HEK293T (cell line): ENCODE data around the gene DAP.
A peak's percentile ranks its signal among the peaks of the same experiment; 100 is the strongest.

Experiments
- CTCF ChIA-PET: fragments of 350-600 bp; formaldehyde crosslinking; extraction: SDS; loops from one replicate; lab custom pipeline; 2021; ENCODE audit warnings: antibody characterized with exemption, inconsistent platforms; lab: Yijun Ruan, JAX
- POLR2A ChIA-PET: fragments of 350-600 bp; formaldehyde crosslinking; extraction: SDS; loops from one replicate; lab custom pipeline; 2020; ENCODE audit warnings: antibody characterized with exemption, inconsistent platforms; lab: Yijun Ruan, JAX
- DNase-seq: peaks from one replicate; pipeline ENCODE4 v3.0.0; 2012; ENCODE audit warnings: mixed read lengths; ENCODE audit errors: extremely low spot score
- ARNT ChIP-seq: fragments of 450-650 bp; IDR thresholded peaks from 2 replicates; pipeline ENCODE4 v1.6.1; 2017; ENCODE audit warnings: mild to moderate bottlenecking
- BHLHE40 ChIP-seq: fragments of 450-650 bp; IDR thresholded peaks from 2 replicates; pipeline ENCODE4 v1.6.1; 2016; ENCODE audit warnings: mild to moderate bottlenecking, moderate library complexity, borderline replicate concordance
- CTBP1 ChIP-seq: fragments of 450-650 bp; IDR thresholded peaks from 2 replicates; pipeline ENCODE4 v1.6.1; 2016; ENCODE audit warnings: borderline replicate concordance
- ELF4 ChIP-seq: fragments of 450-650 bp; IDR thresholded peaks from 2 replicates; pipeline ENCODE4 v1.6.1; 2017; ENCODE audit warnings: antibody characterized with exemption
- FOXA1 ChIP-seq: fragments of 450-650 bp; IDR thresholded peaks from 2 replicates; pipeline ENCODE4 v1.6.1; 2016; ENCODE audit warnings: mild to moderate bottlenecking
- FOXK2 ChIP-seq: fragments of 450-650 bp; IDR thresholded peaks from 2 replicates; pipeline ENCODE4 v1.6.1; 2016; ENCODE audit warnings: mild to moderate bottlenecking
- FOXM1 ChIP-seq: fragments of 450-650 bp; IDR thresholded peaks from 2 replicates; pipeline ENCODE4 v1.6.1; 2017; ENCODE audit warnings: mild to moderate bottlenecking, borderline replicate concordance
- HDGF ChIP-seq: fragments of 450-650 bp; IDR thresholded peaks from 2 replicates; pipeline ENCODE4 v1.6.1; 2017; ENCODE audit warnings: antibody characterized with exemption, borderline replicate concordance
- L3MBTL2 ChIP-seq: fragments of 450-650 bp; conservative IDR thresholded peaks from 2 replicates; pipeline ENCODE4 v1.6.1; 2016; ENCODE audit warnings: mild to moderate bottlenecking
- LEF1 ChIP-seq: fragments of 450-650 bp; IDR thresholded peaks from 2 replicates; pipeline ENCODE4 v1.6.1; 2017; ENCODE audit warnings: mild to moderate bottlenecking, borderline replicate concordance
- NFRKB ChIP-seq: fragments of 450-650 bp; IDR thresholded peaks from 2 replicates; pipeline ENCODE4 v1.6.1; 2016; ENCODE audit warnings: mild to moderate bottlenecking, moderate library complexity
- SP1 ChIP-seq: fragments of 450-650 bp; IDR thresholded peaks from 2 replicates; pipeline ENCODE4 v1.6.1; 2017
- SUZ12 ChIP-seq: fragments of 450-650 bp; IDR thresholded peaks from 2 replicates; pipeline ENCODE4 v1.6.1; 2016; ENCODE audit warnings: mild to moderate bottlenecking
- TARDBP ChIP-seq: fragments of 450-650 bp; IDR thresholded peaks from 2 replicates; pipeline ENCODE4 v1.6.1; 2016
- ZNF384 ChIP-seq: fragments of 450-650 bp; IDR thresholded peaks from 2 replicates; pipeline ENCODE4 v1.6.1; 2016
- TF ChIP-seq, protein P1 (sequence below): fragments of 450-650 bp; IDR thresholded peaks from 2 replicates; pipeline ENCODE4 v1.6.1; 2016

Gene DAP

DNA sequence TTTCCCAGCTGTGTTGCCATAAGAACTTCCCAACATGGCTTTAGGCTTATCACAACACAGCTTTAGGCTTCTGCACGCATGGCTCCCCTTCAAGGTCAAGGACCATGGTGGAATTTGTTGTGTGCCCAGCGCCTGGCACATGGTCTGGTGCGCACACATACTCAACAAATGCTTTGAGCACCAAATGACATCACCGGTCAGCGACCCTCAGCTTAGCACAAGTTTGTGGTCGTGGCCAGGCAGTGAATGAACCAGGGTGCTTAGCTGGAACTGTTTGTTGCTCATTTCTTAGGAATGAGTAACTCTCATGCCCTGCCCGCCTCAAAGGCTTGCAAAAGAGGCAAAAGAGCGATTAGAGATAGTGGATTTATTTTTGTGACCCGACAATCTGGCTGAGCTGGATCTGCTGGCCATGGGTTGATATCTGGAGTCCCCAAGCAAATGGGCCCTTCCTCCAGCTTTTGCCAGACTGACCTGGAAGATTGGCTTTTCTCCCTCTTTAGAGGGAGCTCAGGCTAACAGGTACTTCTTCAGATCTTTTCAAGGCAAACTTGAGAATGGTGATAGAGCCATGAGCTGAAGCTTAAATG is 58.9 kb downstream of the DAP start:
- no peak for DNase-seq
- POLR2A ChIA-PET, result no interaction called here
- TF ChIP-seq FOXK2, result no peak
- TF ChIP-seq TARDBP, result no peak
- TF ChIP-seq ELF4, result no peak
- TF ChIP-seq FOXM1, result no peak
- TF ChIP-seq FOXA1, result no peak
- TF ChIP-seq, protein P1, sequence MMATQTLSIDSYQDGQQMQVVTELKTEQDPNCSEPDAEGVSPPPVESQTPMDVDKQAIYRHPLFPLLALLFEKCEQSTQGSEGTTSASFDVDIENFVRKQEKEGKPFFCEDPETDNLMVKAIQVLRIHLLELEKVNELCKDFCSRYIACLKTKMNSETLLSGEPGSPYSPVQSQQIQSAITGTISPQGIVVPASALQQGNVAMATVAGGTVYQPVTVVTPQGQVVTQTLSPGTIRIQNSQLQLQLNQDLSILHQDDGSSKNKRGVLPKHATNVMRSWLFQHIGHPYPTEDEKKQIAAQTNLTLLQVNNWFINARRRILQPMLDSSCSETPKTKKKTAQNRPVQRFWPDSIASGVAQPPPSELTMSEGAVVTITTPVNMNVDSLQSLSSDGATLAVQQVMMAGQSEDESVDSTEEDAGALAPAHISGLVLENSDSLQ, result no peak
- no peak for TF ChIP-seq L3MBTL2
- TF ChIP-seq ARNT, result no peak
- no peak for TF ChIP-seq BHLHE40
- TF ChIP-seq NFRKB, result no peak
- no peak for TF ChIP-seq CTBP1
- TF ChIP-seq SP1, result no peak
- no peak for TF ChIP-seq ZNF384
- CTCF ChIA-PET, result interaction anchor here (0.6 to 1.1 kb wide), 5 partner anchors 12 to 249 kb away, joined by 3 to 5 read pairs (median 3); no protein-coding TSS in a partner anchor

DNA sequence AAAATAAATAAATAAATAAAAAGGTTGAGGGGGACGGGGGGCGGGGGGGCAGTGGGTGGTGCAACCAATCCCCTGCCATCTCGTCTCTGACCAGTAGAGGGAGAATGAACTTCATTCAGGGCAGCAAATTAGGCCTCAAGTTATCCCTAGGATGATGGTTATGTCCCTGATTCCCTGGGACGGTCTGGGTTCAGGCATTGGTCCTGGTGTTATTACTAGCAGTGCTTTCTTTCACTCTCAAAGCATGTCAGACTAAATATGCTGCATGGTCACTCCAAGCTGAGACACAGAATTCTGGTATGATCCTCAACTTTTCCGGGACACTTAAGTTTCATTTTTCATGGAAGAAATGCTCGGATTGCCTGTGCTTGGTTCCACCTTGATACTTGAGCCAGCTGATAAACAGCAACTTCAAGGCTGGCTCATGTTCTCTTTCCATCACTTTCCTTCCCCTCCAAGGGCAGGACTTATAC is 59.4 kb downstream of the DAP start:
- ChIA-PET CTCF (interaction anchor here (0.6 to 1.0 kb wide), 3 partner anchors 16 to 122 kb away, joined by 3 to 4 read pairs (median 3); no protein-coding TSS in a partner anchor), POLR2A (no interaction called here)
- TF ChIP-seq, protein P1, result no peak
- TF ChIP-seq L3MBTL2 (no peak), ELF4 (no peak), HDGF (no peak), NFRKB (no peak), FOXK2 (no peak), ZNF384 (no peak), ARNT (no peak), TARDBP (no peak), LEF1 (no peak), FOXA1 (no peak), CTBP1 (no peak), SP1 (no peak), FOXM1 (no peak), BHLHE40 (no peak), SUZ12 (no peak)
- DNase-seq, result peak; percentile 57

- POLR2A ChIA-PET, result no interaction called here
- DNase-seq, result no peak
- TF ChIP-seq ARNT, result no peak
- TF ChIP-seq, protein P1, result no peak
- no peak for TF ChIP-seq ZNF384
- no peak for TF ChIP-seq CTBP1
- no peak for TF ChIP-seq SP1
- TF ChIP-seq L3MBTL2, result no peak
- no peak for TF ChIP-seq FOXK2
Measured at GRCh38 chr5:10700516-10700915, 60.5 kb downstream of the DAP start.

DNA sequence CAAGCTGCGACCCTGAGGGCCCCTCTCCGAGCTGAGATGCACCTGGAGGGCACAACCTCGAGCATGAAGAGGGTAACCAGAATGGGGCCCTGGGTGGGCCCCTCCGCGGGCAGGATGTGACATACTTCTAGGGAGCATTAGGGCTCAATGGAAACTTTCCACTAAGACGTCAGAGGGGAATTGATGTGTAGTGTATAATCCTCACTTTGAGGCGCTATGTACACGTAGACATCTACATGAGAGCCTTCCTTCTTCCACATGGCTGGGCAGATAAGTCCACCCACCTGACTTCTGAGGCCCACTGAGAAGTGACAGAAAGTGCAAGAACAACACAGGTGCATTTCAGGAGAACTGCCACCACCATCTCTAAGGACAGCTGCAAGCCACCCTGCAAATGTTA is 61.0 kb downstream of the DAP start:
- POLR2A ChIA-PET, result interaction anchor here (1.2 kb wide), 1 partner anchor 10 kb away, joined by 3 read pairs; no protein-coding TSS in a partner anchor
- CTCF ChIA-PET, result no interaction called here
- DNase-seq, result no peak
- TF ChIP-seq TARDBP (no peak), CTBP1 (no peak), FOXM1 (no peak), ELF4 (no peak)

More at GRCh38 chr5:10700516-10700915, 60.5 kb downstream of the DAP start:
- CTCF ChIA-PET, result no interaction called here

GRCh38 chr5:10699281-10699874 is 61.7 kb downstream of the DAP start:
- ChIA-PET POLR2A (interaction anchor here (1.2 kb wide), 1 partner anchor 9 kb away, joined by 3 read pairs; no protein-coding TSS in a partner anchor), CTCF (interaction anchor here (0.9 kb wide), 1 partner anchor 9 kb away, joined by 4 read pairs; no protein-coding TSS in a partner anchor)
- DNase-seq, result no peak
- TF ChIP-seq SUZ12 (no peak), NFRKB (no peak), BHLHE40 (no peak), CTBP1 (no peak), FOXK2 (no peak), ZNF384 (no peak)

DNA sequence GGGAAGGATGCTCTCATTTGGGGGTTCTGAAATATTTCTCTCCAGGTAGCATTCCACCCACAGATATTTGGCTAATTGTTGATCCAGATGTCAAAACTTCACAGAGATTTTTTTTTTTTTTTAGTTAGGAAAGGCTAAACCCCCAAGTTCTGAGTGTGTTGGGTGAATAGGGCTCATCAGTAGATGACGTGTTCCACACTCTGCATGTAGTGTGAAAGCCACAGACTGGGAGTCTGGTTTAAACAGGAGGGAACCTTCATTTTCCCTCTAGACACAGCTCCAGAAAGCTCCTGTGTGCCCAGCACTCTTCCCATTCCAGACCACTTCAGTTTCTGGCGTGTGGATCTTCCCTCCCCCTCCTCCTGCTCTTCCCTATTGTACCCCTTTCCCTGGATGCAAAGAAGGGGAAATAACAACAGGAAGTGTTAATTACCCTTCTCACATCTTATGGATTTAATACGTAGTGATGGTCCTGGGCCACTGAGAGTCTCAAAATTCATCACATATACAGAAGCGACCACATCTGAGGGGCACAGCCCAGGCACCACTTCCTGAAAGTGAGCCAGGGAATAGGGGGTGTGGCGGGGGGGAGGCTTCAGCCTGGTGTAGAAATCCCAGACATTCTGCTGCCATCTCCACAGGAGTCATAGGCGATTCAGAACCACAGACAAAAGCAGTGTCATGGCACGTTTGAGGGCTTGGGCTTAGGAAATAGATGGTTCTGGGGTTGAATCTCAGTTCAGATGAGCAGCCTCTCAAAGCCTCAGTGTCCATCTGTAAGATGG is 65.1 kb downstream of the DAP start:
- no peak for DNase-seq
- POLR2A ChIA-PET, result no interaction called here
- CTCF ChIA-PET, result interaction anchor here (0.5 to 0.6 kb wide), 2 partner anchors 30 to 88 kb away, joined by 3 read pairs; no protein-coding TSS in a partner anchor
- TF ChIP-seq TARDBP, result no peak
- TF ChIP-seq, protein P1, result no peak
- TF ChIP-seq FOXK2, result no peak
- TF ChIP-seq ARNT, result no peak
- TF ChIP-seq LEF1, result no peak
- no peak for TF ChIP-seq L3MBTL2
- TF ChIP-seq SP1, result no peak
- no peak for TF ChIP-seq BHLHE40
- TF ChIP-seq FOXM1, result no peak
